Activated CD4-positive, alpha-beta T cell treated with anti-CD3 and anti-CD28 coated beads, Interleukin-2, amount 50 U/mL, for 24 hours (primary cell): Measurements from ENCODE around the gene AMZ1.
"Not testable (repeated sequence)": the region's sequence is repeated elsewhere in the genome, so short reads cannot be mapped to it uniquely, and the experiment has no call there.

ENCODE experiments used
- DNase-seq, 2 donors: peaks; one replicate each; pipeline ENCODE4 v3.0.0-alpha.2; 2020; ENCODE audit warnings: low read depth in 1 of 2, low spot score in 1 of 2

The AMZ1 gene

GRCh38 chr7:2738766-2739549, 51.0 kb downstream of the AMZ1 start:
- DNase-seq = no peak

DNA sequence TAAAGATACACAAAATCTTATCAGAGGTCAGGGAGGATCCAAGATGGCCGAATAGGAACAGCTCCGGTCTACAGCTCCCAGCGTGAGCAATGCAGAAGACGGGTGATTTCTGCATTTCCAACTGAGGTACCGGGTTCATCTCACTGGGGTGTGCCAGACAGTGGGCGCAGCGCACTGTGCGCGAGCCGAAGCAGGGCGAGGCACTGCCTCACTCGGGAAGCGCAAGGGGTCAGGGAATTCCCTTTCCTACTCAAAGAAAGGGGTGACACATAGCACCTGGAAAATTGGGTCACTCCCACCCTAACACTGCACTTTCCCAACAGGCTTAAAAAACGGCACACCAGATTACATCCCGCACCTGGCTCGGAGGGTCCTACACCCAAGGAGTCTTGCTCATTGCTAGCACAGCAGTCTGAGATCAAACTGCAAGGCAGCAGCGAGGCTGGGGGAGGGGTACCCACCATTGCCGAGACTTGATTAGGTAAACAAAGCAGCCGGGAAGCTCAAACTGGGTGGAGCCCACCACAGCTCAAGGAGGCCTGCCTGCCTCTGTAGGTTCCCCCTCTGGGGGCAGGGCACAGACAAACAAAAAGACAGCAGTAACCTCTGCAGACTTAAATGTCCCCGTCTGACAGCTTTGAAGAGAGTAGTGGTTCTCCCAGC, 55.7 kb downstream of the AMZ1 start:
- not testable (repeated sequence) for DNase-seq

GRCh38 chr7:2748684-2749083, 60.7 kb downstream of the AMZ1 start:
- not testable (repeated sequence) for DNase-seq

DNA sequence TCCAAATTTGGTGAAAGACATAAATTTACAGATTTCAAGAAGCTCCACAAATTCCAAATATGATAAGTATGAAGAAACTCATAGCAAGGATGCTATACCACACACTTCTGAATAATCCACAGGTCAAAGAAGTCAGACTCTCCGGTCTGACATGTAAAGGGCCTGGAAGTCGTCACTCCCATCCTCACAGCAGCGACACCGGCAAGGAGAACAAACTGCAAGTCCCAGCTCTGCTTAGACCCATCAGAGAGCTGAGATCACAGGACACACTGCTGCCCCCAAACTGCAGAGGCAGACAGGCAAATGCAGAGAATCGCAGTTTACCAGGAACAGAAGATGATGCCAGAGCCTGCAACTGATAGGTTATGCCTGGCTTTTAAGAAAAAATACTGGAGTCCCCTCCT, 62.0 kb downstream of the AMZ1 start:
- DNase-seq = no peak

GRCh38 chr7:2751086-2751485, 63.1 kb downstream of the AMZ1 start:
- DNase-seq = no peak

- no peak for DNase-seq
Observed at GRCh38 chr7:2753148-2753547, 65.1 kb downstream of the AMZ1 start.

GRCh38 chr7:2754086-2754485, 66.1 kb downstream of the AMZ1 start:
- no peak for DNase-seq

- DNase-seq = no peak
Observed at GRCh38 chr7:2754912-2755311, 66.9 kb downstream of the AMZ1 start.

DNA sequence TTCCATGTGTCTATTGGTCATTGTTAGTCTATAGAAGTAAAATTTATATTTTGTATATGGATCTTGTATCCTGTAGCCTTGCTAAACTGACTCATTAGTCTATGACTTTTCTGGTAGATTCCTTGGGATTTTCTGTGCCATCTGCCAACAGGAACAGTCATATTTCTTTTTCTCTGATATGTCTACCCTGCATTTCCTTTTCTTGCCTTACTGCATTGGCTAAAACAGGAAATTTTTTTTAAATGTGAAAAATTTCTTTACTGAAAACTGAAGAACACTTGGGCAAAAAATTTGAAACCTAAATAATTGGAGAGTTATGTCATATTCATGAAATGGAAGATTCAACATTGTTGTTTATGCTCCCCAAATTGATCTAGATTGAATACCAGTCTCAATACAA, 67.5 kb downstream of the AMZ1 start:
- DNase-seq = no peak

DNA sequence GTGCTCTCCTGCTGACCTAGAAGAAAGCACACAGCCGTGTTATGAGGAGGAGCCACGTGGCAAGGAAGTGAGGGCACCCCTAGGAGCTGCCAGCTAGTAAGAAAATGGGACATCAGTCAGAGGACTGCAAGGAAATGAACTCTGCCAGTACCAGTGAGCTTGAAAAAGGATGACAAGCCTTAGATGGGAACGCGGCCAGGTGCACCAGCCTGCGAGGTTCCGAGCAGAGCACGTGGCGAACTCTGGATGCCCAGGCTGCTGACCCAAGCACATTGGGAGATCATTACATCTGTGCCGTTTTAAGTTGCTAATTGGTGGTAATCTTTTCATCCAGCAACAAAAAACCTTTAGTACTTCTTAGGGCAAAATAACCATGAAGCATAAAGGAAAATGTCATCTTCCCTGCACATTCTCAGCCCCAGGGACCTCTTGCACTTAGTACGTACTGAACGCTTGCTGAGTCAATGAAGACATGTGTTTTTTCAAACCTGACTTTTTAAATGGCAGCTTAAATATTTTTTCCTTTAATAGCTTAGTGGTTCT, 69.4 kb downstream of the AMZ1 start:
- DNase-seq = peak in 1 of 2 donors; percentile 9

GRCh38 chr7:2757904-2758672, 70.1 kb downstream of the AMZ1 start:
- DNase-seq = peak; percentile 40 to 79

DNA sequence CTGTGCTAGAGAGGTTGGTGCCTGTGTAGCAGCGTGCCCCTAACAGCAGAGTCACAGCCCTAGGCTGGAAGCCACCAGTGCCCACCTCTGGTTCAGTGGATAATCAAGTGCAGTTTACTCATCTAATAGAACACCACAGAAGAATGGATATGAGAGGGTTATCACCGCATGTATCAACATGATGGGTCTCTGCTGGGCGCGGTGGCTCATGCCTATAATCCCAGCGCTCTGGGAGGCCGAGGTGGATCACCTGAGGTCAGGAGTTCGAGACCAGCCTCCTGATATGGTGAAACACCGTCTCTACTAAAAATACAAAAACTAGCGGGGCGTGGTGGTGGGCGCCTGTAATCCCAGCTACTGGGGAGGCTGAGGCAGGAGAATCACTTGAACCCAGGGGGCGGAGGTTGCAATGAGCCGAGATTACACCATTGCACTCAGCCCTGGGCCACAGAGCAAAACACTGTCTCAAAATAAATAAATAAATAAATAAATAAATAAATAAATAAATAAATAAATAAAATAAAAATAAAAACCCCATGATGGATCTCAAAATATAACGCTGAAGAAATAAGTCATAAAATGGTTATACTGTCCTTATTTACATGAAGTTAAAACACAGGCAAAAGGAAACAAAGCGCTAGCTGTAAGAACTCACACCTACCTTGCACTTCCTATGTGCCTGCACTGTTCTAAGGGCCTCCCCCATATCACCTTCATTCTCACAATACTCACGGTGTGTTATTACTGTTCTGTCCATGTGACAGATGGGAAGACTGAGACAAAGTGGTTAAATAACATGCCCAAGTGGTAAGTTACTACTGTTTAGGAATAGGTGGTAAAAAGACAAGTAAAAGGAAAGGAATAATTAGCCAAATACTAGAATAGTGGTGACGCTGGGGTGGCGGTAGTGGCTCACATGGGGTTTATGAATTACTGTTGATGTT, 70.9 kb downstream of the AMZ1 start:
- no peak for DNase-seq

- no peak for DNase-seq
Observed at GRCh38 chr7:2759736-2760097, 71.7 kb downstream of the AMZ1 start.

DNA sequence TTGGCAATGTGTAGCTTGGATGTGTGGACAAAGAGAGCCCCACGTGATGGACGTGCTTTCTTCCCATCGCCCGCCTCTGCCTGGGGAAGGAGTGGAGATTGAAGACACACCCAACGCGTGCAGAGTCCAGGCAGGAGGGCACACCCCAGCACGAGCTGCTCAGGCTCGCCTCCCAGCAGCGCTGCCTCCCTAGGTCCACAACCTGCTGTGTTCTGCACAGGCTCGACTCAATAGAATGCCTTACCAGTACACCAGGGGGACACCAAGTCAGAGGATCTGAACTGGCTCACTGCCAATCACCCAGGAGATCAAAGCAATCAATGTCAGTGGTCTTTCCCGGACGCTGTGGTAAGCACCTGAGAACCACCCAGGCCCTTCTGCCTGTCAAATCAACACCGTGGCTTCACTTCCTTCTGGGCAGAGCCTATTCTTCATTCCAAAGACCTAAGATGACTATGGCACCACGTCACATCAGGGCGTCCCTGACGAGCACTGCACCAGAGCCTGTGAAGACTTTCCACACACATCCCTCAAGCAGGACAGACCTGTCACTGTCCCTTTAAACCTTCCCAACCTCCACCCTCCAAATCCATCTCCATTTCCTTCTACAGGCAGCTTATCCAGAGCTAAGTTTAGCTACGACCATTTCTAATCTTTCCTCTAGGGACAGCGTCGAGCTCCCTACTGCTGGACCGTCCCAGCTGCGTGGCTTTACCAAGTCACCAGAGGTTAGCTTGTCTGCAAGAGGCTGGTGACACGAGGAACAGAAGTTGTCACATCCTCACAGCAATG, 72.3 kb downstream of the AMZ1 start:
- no peak for DNase-seq

GRCh38 chr7:2761131-2761624, 73.2 kb downstream of the AMZ1 start:
- no peak for DNase-seq

GRCh38 chr7:2761801-2762497, 73.9 kb downstream of the AMZ1 start:
- DNase-seq = no peak

DNA sequence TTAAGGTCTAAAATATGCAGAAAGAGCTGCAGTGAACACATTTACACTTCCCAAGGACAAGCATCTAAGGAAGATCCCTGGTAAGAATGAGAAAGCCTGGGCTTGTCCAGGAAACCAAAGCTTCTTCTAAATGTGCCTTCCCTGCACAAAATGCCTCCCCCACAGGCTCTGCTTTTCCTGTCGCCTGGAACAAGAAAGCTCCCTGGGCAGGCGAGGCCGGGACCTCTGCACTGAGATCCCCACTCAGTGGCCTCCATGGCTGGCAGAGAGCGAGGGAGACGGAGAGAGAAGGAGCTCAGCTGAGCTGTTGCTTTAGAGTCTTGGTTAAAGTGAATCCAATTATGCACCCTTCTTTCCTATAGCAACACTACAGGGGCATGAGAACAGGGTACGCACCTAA, 75.6 kb downstream of the AMZ1 start:
- DNase-seq = no peak

GRCh38 chr7:2764621-2765020, 76.6 kb downstream of the AMZ1 start:
- DNase-seq = no peak
